Measurements from ENCODE around the gene RNF41.
A peak's percentile ranks its signal among the peaks of the same experiment; 100 is the strongest.

The RNF41 gene

GRCh38 chr12:56208006-56208405 lies 13.7 kb downstream of the RNF41 start:
- no peak for DNase-seq (ENCODE audit: extremely low spot score)
- no peak for TF ChIP-seq FOXA1 (IDR thresholded peaks at IDR 0.05)
- no peak for TF ChIP-seq HDGF (IDR thresholded peaks at IDR 0.05; ENCODE audit: borderline replicate concordance)
- TF ChIP-seq L3MBTL2 (conservative IDR thresholded peaks at IDR 0.05), result no peak
- no peak for TF ChIP-seq FOXK2 (IDR thresholded peaks at IDR 0.05)
- TF ChIP-seq PKNOX1 (IDR thresholded peaks at IDR 0.05), result no peak
- no peak for TF ChIP-seq CTBP1 (IDR thresholded peaks at IDR 0.05; ENCODE audit: borderline replicate concordance)
- TF ChIP-seq ZNF384 (IDR thresholded peaks at IDR 0.05), result no peak
- TF ChIP-seq BHLHE40 (IDR thresholded peaks at IDR 0.05; ENCODE audit: borderline replicate concordance), result no peak
- TF ChIP-seq LEF1 (IDR thresholded peaks at IDR 0.05; ENCODE audit: borderline replicate concordance), result no peak
- TF ChIP-seq SP1 (IDR thresholded peaks at IDR 0.05), result no peak
- no peak for TF ChIP-seq TARDBP (IDR thresholded peaks at IDR 0.05)
- TF ChIP-seq SUZ12 (IDR thresholded peaks at IDR 0.05), result no peak
- no peak for TF ChIP-seq ARNT (IDR thresholded peaks at IDR 0.05)
- POLR2A ChIA-PET, result interaction anchor here (1.2 to 6.0 kb wide), 2 partner anchors 13 to 18 kb away, joined by 3 to 70 read pairs; partner anchors contain the start of genes RNF41 and SMARCC2
- CTCF ChIA-PET, result interaction anchor here (0.8 to 2.4 kb wide), 4 partner anchors 11 to 51 kb away, joined by 3 to 15 read pairs (median 8); partner anchors contain the start of gene RNF41

GRCh38 chr12:56206452-56207166 lies 15.1 kb downstream of the RNF41 start:
- peak; percentile 68 for DNase-seq (ENCODE audit: extremely low spot score)
- TF ChIP-seq FOXA1 (IDR thresholded peaks at IDR 0.05) (no peak), TARDBP (IDR thresholded peaks at IDR 0.05) (no peak), PKNOX1 (IDR thresholded peaks at IDR 0.05) (no peak), ZNF384 (IDR thresholded peaks at IDR 0.05) (no peak), FOXM1 (IDR thresholded peaks at IDR 0.05; ENCODE audit: borderline replicate concordance) (no peak), BHLHE40 (IDR thresholded peaks at IDR 0.05; ENCODE audit: borderline replicate concordance) (no peak), ARNT (IDR thresholded peaks at IDR 0.05) (no peak), NFRKB (IDR thresholded peaks at IDR 0.05) (no peak), ELF4 (IDR thresholded peaks at IDR 0.05) (no peak), LEF1 (IDR thresholded peaks at IDR 0.05; ENCODE audit: borderline replicate concordance) (no peak), CTBP1 (IDR thresholded peaks at IDR 0.05; ENCODE audit: borderline replicate concordance) (no peak), L3MBTL2 (conservative IDR thresholded peaks at IDR 0.05) (no peak), SP1 (IDR thresholded peaks at IDR 0.05) (no peak), FOXK2 (IDR thresholded peaks at IDR 0.05) (no peak), SUZ12 (IDR thresholded peaks at IDR 0.05) (no peak), HDGF (IDR thresholded peaks at IDR 0.05; ENCODE audit: borderline replicate concordance) (no peak)
- POLR2A ChIA-PET, result interaction anchor here (0.6 to 6.0 kb wide), 5 partner anchors 15 to 103 kb away, joined by 3 to 70 read pairs (median 4); partner anchors contain the start of genes ANKRD52, PA2G4, RNF41 and SMARCC2
- CTCF ChIA-PET, result interaction anchor here (0.6 to 3.8 kb wide), 6 partner anchors 9 to 88 kb away, joined by 3 to 28 read pairs (median 8); partner anchors contain the start of genes RNF41, SMARCC2 and ZC3H10

- ChIA-PET CTCF (interaction anchor here (0.6 to 3.8 kb wide), 4 partner anchors 16 to 87 kb away, joined by 6 to 28 read pairs (median 8); partner anchors contain the start of genes RNF41, SMARCC2 and ZC3H10), POLR2A (interaction anchor here (1.4 to 6.0 kb wide), 3 partner anchors 16 to 87 kb away, joined by 5 to 70 read pairs (median 5); partner anchors contain the start of genes RNF41 and ZC3H10)
- DNase-seq (ENCODE audit: extremely low spot score), result no peak
- TF ChIP-seq HDGF (IDR thresholded peaks at IDR 0.05; ENCODE audit: borderline replicate concordance) (no peak), LEF1 (IDR thresholded peaks at IDR 0.05; ENCODE audit: borderline replicate concordance) (no peak), ARNT (IDR thresholded peaks at IDR 0.05) (no peak), SUZ12 (IDR thresholded peaks at IDR 0.05) (no peak), FOXM1 (IDR thresholded peaks at IDR 0.05; ENCODE audit: borderline replicate concordance) (no peak)
Measured at GRCh38 chr12:56205445-56205844, 16.3 kb downstream of the RNF41 start.

GRCh38 chr12:56204275-56204674 lies 17.4 kb downstream of the RNF41 start:
- TF ChIP-seq FOXA1 (IDR thresholded peaks at IDR 0.05), result no peak
- no peak for TF ChIP-seq TARDBP (IDR thresholded peaks at IDR 0.05)
- no peak for DNase-seq (ENCODE audit: extremely low spot score)
- ChIA-PET POLR2A (interaction anchor here (1.7 to 6.0 kb wide), 2 partner anchors 17 to 22 kb away, joined by 5 to 70 read pairs; partner anchors contain the start of gene RNF41), CTCF (interaction anchor here (3.8 kb wide), 1 partner anchor 17 kb away, joined by 28 read pairs; the partner anchor contains the start of gene RNF41)

GRCh38 chr12:56202838-56203237 lies 18.9 kb downstream of the RNF41 start:
- DNase-seq (ENCODE audit: extremely low spot score), result no peak
- ChIA-PET POLR2A (interaction anchor here (3.1 kb wide), 1 partner anchor 19 kb away, joined by 21 read pairs; the partner anchor contains the start of gene RNF41), CTCF (interaction anchor here (0.6 to 1.3 kb wide), 2 partner anchors 13 to 118 kb away, joined by 3 read pairs; partner anchors contain the start of gene SMARCC2)
- TF ChIP-seq FOXM1 (IDR thresholded peaks at IDR 0.05; ENCODE audit: borderline replicate concordance) (no peak), ARNT (IDR thresholded peaks at IDR 0.05) (no peak), SUZ12 (IDR thresholded peaks at IDR 0.05) (no peak), L3MBTL2 (conservative IDR thresholded peaks at IDR 0.05) (no peak), CTBP1 (IDR thresholded peaks at IDR 0.05; ENCODE audit: borderline replicate concordance) (no peak), ELF4 (IDR thresholded peaks at IDR 0.05) (no peak), TARDBP (IDR thresholded peaks at IDR 0.05) (no peak), SP1 (IDR thresholded peaks at IDR 0.05) (no peak), NFRKB (IDR thresholded peaks at IDR 0.05) (no peak), BHLHE40 (IDR thresholded peaks at IDR 0.05; ENCODE audit: borderline replicate concordance) (no peak), PKNOX1 (IDR thresholded peaks at IDR 0.05) (no peak), LEF1 (IDR thresholded peaks at IDR 0.05; ENCODE audit: borderline replicate concordance) (no peak), FOXA1 (IDR thresholded peaks at IDR 0.05) (no peak), HDGF (IDR thresholded peaks at IDR 0.05; ENCODE audit: borderline replicate concordance) (no peak), FOXK2 (IDR thresholded peaks at IDR 0.05) (no peak), ZNF384 (IDR thresholded peaks at IDR 0.05) (no peak)
